Transverse colon (tissue), 4 donors: ENCODE data around the gene NKAIN2. TPM values are rescaled to one million over a fixed set of nuclear protein-coding genes. Genes with fewer than 3 reads are reported as not detected.

Experiments
- DNase-seq: peaks from one replicate; pipeline ENCODE4 v3.0.0-alpha.2; 2019
- H3K27ac ChIP-seq, 4 donors: fragments of 200-600 bp; sonication (generic); 2 replicates each; pipeline ENCODE4 v1.5.1; 2016 to 2018; ENCODE audit warnings: inconsistent platforms in 4 of 4
- H3K27me3 ChIP-seq: fragments of 200-600 bp; sonication (generic); 2 replicates; pipeline ENCODE4 v1.5.1; 2017; ENCODE audit warnings: inconsistent platforms
- H3K36me3 ChIP-seq, 4 donors: fragments of 200-600 bp; sonication (generic); 2 replicates each; pipeline ENCODE4 v1.5.1; 2017 to 2019; ENCODE audit warnings: inconsistent platforms in 4 of 4
- H3K4me1 ChIP-seq, 4 donors: fragments of 200-600 bp; sonication (generic); 2 replicates each; pipeline ENCODE4 v1.5.1; 2017 to 2020; ENCODE audit warnings: inconsistent platforms in 4 of 4
- H3K4me3 ChIP-seq, 4 donors: fragments of 200-600 bp; sonication (generic); 1 replicate in 1 of 4; 2 replicates in 3 of 4; pipeline versions ENCODE4 v1.5.1 to v1.6.1; 2017 to 2019; ENCODE audit warnings: inconsistent platforms in 4 of 4
- H3K9me3 ChIP-seq, 2 donors: fragments of 200-600 bp; sonication (generic); 2 replicates each; pipeline ENCODE4 v1.5.1; 2017 to 2019; ENCODE audit warnings: inconsistent platforms in 2 of 2
- CTCF ChIP-seq, 5 experiments: fragments of 200-600 bp in 3 of 5; fragments of 450-650 bp in 2 of 5; sonication (generic) in 3 of 5; IDR thresholded peaks; 1 replicate in 2 of 5; 2 replicates in 3 of 5; pipeline ENCODE4 v1.5.1; 2016 to 2017; ENCODE audit warnings: antibody characterized with exemption in 5 of 5, inconsistent platforms in 3 of 5, mild to moderate bottlenecking in 2 of 5, moderate library complexity in 1 of 5
- EP300 ChIP-seq: sonication (generic); formaldehyde crosslinking; IDR thresholded peaks from one replicate; pipeline ENCODE4 v1.6.1; 2017; ENCODE audit warnings: antibody characterized with exemption, low read depth
- POLR2A ChIP-seq: fragments of 450-650 bp; IDR thresholded peaks from one replicate; pipeline ENCODE4 v1.6.1; 2016; ENCODE audit warnings: antibody characterized with exemption, mild to moderate bottlenecking, moderate library complexity
- POLR2AphosphoS5 ChIP-seq, 3 donors: sonication (generic); formaldehyde crosslinking; IDR thresholded peaks; one replicate each; pipeline ENCODE4 v1.6.1; 2016; ENCODE audit warnings: antibody characterized with exemption in 3 of 3
- WGBS, 2 donors: methylation state at CpG; one replicate each; pipeline ENCODE4 v1.1.5; 2018; ENCODE audit warnings: low coverage in 1 of 2; 5-methylcytosine and 5-hydroxymethylcytosine counted together
- in situ Hi-C, 4 donors: fragments of 200-750 bp; cut with MboI; loops; one replicate each; pipeline versions ENCODE4 v1.15.0 to v1.15.1; 2017; ENCODE audit warnings: low sequenced_read_pairs in 3 of 4, low pct_ligation_motif_present in 1 of 4, low pct_unique_long_range_greater_than_20kb in 1 of 4
- intact Hi-C: fragments of 100-400 bp; cut with DNase I; formaldehyde crosslinking; loops from one replicate; pipeline ENCODE4 v1.15.1; 2023; ENCODE audit warnings: low total_unique reads
- total RNA-seq, 4 donors: library from RNA; depleted of rRNA; stranded (reverse); fragments of >200 nt; gene quantifications; one replicate each; pipeline ENCODE4 v1.1.0, GENCODE V29; 2016

Gene NKAIN2
- total RNA-seq, 4 donors from 2014 or later: 0.32 TPM; not detected in 3

- intact Hi-C loops: no loop called here
- Histone ChIP-seq H3K36me3 (no peaks in the 10 kb centered on the region), H3K27me3 (no peaks in the 10 kb centered on the region), H3K4me3 (no peak overlapping the region), H3K27ac (no peak overlapping the region), H3K4me1 (no peaks in the 10 kb centered on the region), H3K9me3 (no peaks in the 10 kb centered on the region)
- no peak for DNase-seq
- WGBS, 2 donors: 55 to 58% methylated on average over 1 of the region's 1 CpG
- in situ Hi-C loops: no loop called here
- no peak for TF ChIP-seq POLR2A
- no peak for TF ChIP-seq EP300
- TF ChIP-seq POLR2AphosphoS5 (IDR thresholded peaks at IDR 0.05): no peak
- no peak for TF ChIP-seq CTCF (IDR thresholded peaks at IDR 0.05)
These were observed 479.8 kb downstream of the NKAIN2 start for GRCh38 chr6:124283486-124283885.

- TF ChIP-seq EP300: no peak
- TF ChIP-seq POLR2A: no peak
- TF ChIP-seq CTCF (IDR thresholded peaks at IDR 0.05): no peak
- no peak for TF ChIP-seq POLR2AphosphoS5 (IDR thresholded peaks at IDR 0.05)
- WGBS, 2 donors: 100% methylated on average over 1 of the region's 1 CpG
- Histone ChIP-seq H3K4me3 (no peak overlapping the region), H3K36me3 (no peaks in the 10 kb centered on the region), H3K27ac (no peak overlapping the region), H3K27me3 (no peaks in the 10 kb centered on the region), H3K9me3 (no peaks in the 10 kb centered on the region), H3K4me1 (no peaks in the 10 kb centered on the region)
- no peak for DNase-seq
- intact Hi-C loops: no loop called here
- in situ Hi-C loops: no loop called here
These were observed 481.5 kb downstream of the NKAIN2 start for GRCh38 chr6:124285146-124285545.

GRCh38 chr6:124294574-124295200 is 491.0 kb downstream of the NKAIN2 start:
- WGBS, 2 donors: 55 to 59% methylated on average over 2 of the region's 2 CpGs
- no peaks in the 10 kb centered on the region for H3K4me1 ChIP-seq
- no peak overlapping the region for H3K27ac ChIP-seq
- no peaks in the 10 kb centered on the region for H3K9me3 ChIP-seq
- no peaks in the 10 kb centered on the region for H3K27me3 ChIP-seq
- H3K4me3 ChIP-seq: no peak overlapping the region
- in situ Hi-C loops (no loop called here), intact Hi-C loops (no loop called here)
- no peak for TF ChIP-seq EP300
- no peak for TF ChIP-seq CTCF (IDR thresholded peaks at IDR 0.05)
- no peak for TF ChIP-seq POLR2A
- no peak for TF ChIP-seq POLR2AphosphoS5 (IDR thresholded peaks at IDR 0.05)
- H3K36me3 ChIP-seq: no peaks in the 10 kb centered on the region
- no peak for DNase-seq

- in situ Hi-C loops (no loop called here), intact Hi-C loops (no loop called here)
- Histone ChIP-seq H3K27ac (no peak overlapping the region), H3K27me3 (no peaks in the 10 kb centered on the region), H3K9me3 (no peaks in the 10 kb centered on the region), H3K36me3 (no peaks in the 10 kb centered on the region), H3K4me3 (no peak overlapping the region), H3K4me1 (no peaks in the 10 kb centered on the region)
- TF ChIP-seq EP300 (no peak), CTCF (IDR thresholded peaks at IDR 0.05) (no peak), POLR2AphosphoS5 (IDR thresholded peaks at IDR 0.05) (no peak), POLR2A (no peak)
- no peak for DNase-seq
- 83 to 95% methylated on average over 6 of the region's 6 CpGs for WGBS, 2 donors
These were observed 493.8 kb downstream of the NKAIN2 start for GRCh38 chr6:124297507-124297906.
